Esophagus squamous epithelium (tissue), 4 donors: ENCODE measurements around the gene ADAMTS7.
"Not testable (repeated sequence)": the region's sequence is repeated elsewhere in the genome, so short reads cannot be mapped to it uniquely, and the experiment has no call there.

Experiments used
- POLR2A ChIP-seq, 4 donors: fragments of 450-650 bp; IDR thresholded peaks; one replicate each; pipeline ENCODE4 v1.6.1; 2017; ENCODE audit warnings: antibody characterized with exemption in 4 of 4, mild to moderate bottlenecking in 4 of 4, moderate library complexity in 3 of 4
- TF ChIP-seq, protein P1 (sequence below), 6 experiments: fragments of 450-650 bp in 4 of 6; fragments of 200-600 bp in 2 of 6; sonication (generic) in 2 of 6; IDR thresholded peaks; one replicate each; pipeline ENCODE4 v1.5.1; 2016 to 2019; ENCODE audit warnings: antibody characterized with exemption in 6 of 6, mild to moderate bottlenecking in 4 of 6, moderate library complexity in 4 of 6

DNA sequence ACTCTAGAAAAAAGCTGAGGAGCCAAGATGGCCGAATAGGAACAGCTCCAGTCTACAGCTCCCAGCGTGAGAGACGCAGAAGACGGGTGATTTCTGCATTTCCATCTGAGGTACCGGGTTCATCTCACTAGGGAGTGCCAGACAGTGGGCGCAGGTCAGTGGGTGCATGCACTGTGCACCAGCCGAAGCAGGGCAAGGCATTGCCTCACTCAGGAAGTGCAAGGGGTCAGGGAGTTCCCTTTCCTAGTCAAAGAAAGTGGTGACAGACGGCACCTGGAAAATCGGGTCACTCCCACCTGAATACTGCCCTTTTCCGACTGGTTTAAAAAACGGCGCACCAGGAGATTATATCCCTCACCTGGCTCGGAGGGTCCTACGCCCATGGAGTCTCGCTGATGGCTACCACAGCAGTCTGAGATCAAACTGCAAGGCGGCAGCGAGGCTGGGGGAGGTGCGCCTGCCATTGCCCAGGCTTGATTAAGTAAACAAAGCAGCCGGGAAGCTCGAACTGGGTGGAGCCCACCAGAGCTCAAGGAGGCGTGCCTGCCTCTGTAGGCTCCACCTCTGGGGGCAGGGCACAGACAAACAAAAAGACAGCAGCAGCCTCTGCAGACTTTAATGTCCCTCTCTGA lies 91.3 kb downstream of the ADAMTS7 start:
- TF ChIP-seq, protein P1, sequence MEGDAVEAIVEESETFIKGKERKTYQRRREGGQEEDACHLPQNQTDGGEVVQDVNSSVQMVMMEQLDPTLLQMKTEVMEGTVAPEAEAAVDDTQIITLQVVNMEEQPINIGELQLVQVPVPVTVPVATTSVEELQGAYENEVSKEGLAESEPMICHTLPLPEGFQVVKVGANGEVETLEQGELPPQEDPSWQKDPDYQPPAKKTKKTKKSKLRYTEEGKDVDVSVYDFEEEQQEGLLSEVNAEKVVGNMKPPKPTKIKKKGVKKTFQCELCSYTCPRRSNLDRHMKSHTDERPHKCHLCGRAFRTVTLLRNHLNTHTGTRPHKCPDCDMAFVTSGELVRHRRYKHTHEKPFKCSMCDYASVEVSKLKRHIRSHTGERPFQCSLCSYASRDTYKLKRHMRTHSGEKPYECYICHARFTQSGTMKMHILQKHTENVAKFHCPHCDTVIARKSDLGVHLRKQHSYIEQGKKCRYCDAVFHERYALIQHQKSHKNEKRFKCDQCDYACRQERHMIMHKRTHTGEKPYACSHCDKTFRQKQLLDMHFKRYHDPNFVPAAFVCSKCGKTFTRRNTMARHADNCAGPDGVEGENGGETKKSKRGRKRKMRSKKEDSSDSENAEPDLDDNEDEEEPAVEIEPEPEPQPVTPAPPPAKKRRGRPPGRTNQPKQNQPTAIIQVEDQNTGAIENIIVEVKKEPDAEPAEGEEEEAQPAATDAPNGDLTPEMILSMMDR (IDR thresholded peaks at IDR 0.05): not testable (repeated sequence)
- not testable (repeated sequence) for TF ChIP-seq POLR2A (IDR thresholded peaks at IDR 0.05)
